Omental fat pad (tissue), 4 donors: ENCODE data around the gene HNRNPUL1. TPM values are rescaled to one million over a fixed set of nuclear protein-coding genes. Genes with fewer than 3 reads are reported as not detected.
A peak's percentile ranks its signal among the peaks of the same experiment; 100 is the strongest.

Experiments used
- ATAC-seq: fragments of 150-250 bp; one replicate; pipeline ENCODE4 v1.9.1; 2016; ENCODE audit warnings: mild to moderate bottlenecking, moderate library complexity; ENCODE audit not compliant: low FRiP score
- DNase-seq: peaks from one replicate; pipeline ENCODE4 v3.0.0-alpha.2; 2019; ENCODE audit warnings: low spot score
- CTCF ChIP-seq, 3 donors: fragments of 450-650 bp; IDR thresholded peaks; one replicate each; pipeline ENCODE4 v1.5.1; 2016 to 2017; ENCODE audit warnings: antibody characterized with exemption in 3 of 3, mild to moderate bottlenecking in 3 of 3, moderate library complexity in 2 of 3
- total RNA-seq, 4 donors: library from RNA; depleted of rRNA; stranded (reverse); fragments of >200 nt; gene quantifications; one replicate each; pipeline ENCODE4 v1.1.0, GENCODE V29; 2016

HNRNPUL1 gene
- total RNA-seq, 4 donors from 2014 or later: 92.5 to 173 (median 117) TPM

GRCh38 chr19:41327576-41328156 is 63.5 kb downstream of the HNRNPUL1 start:
- DNase-seq (peak; percentile 55), ATAC-seq (peak; percentile 41)
- no peak for TF ChIP-seq CTCF (IDR thresholded peaks at IDR 0.05)

- no peak for ATAC-seq
- TF ChIP-seq CTCF (IDR thresholded peaks at IDR 0.05): no peak
- DNase-seq: no peak
These were observed 64.1 kb downstream of the HNRNPUL1 start for GRCh38 chr19:41328157-41328841.

DNA sequence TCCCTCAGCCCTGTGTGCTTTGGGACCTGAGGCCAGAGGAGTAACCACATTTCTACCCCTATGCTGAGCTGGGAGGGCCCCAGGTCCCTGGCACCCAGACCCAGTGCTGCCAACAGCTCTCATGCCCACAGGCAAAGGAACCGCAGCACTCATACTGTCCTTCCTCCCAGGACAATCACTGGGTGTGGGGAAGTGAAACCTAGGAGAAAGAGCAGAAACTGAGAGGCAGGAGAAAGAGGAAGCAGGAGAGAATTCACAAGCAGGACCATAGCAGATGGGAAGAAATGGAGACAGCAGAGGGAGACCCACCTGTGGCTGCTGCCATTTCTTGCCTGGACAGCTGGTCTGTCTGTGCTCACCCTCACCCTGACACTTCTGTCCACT is 64.7 kb downstream of the HNRNPUL1 start:
- ATAC-seq (no peak), DNase-seq (no peak)
- no peak for TF ChIP-seq CTCF (IDR thresholded peaks at IDR 0.05)

DNA sequence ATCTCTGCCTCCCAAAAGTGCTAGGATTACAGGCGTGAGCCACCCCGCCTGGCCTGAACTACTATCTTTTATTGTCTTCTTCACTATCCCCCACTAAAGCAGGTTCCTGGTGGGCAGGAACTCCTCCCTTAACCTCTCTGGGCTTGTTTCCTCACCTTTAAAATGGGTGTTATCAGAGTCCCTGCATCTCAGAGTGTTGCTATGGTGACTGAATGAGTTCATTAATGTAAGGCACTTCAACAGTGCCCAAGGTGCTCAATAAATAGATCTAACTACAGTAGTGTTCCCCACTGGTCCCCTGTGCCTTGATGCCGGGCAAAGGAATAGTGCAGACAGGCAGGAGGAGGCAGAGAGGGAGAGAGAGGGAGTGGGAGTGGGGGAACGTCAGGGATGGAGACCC is 66.3 kb downstream of the HNRNPUL1 start:
- no peak for ATAC-seq
- no peak for TF ChIP-seq CTCF (IDR thresholded peaks at IDR 0.05)
- DNase-seq: no peak

DNA sequence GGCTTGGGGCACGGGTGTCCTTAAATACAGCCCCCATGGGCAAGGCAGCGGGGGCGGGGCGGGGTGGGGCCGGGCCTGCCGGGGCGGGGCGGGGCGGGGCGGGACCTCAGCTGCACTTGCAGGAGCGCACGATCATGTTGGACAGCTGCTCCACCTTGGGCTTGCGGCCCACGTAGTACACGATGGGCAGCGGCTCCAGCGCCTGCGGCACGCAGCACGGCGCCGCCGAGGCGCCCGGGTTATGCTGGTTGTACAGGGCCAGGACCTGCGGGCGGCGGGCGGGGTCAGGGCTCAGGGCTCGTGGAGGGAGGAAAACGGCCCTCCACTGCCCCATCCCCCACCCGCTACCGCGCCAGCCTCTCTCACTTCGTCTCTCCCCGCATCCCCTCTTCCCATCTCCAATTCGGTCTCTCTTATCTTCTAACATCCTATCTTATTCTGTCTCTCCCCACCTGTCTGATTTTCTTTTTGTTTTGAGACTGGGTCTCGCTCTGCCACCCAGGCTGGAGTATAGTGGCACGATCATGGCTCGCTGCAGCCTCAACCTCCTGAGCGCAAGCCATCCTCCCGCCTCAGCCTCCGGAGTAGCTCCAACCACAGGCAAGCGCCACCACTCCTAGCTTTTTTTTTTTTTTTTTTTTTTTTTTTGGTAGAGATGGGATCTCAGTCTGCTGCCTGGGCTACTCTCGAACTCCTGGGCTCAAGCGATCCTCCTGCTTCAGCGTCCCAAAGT is 66.9 kb downstream of the HNRNPUL1 start:
- DNase-seq: no peak
- no peak for TF ChIP-seq CTCF (IDR thresholded peaks at IDR 0.05)
- ATAC-seq: no peak

- no peak for TF ChIP-seq CTCF (IDR thresholded peaks at IDR 0.05)
- ATAC-seq (no peak), DNase-seq (no peak)
These were observed 67.8 kb downstream of the HNRNPUL1 start for GRCh38 chr19:41332000-41332399.
